HAP-1 (cell line): ENCODE results near the gene PXK.

Source experiments
- DNase-seq, 2 experiments: peaks; one replicate each; pipeline ENCODE4 v3.0.0-alpha.2; 2016 to 2020; ENCODE audit warnings: low spot score in 2 of 2
- H3K27me3 ChIP-seq: fragments of 250-450 bp; sonication (Bioruptor Pico); 2 replicates; pipeline ENCODE4 v1.5.1; 2020; ENCODE audit warnings: low read depth, mild to moderate bottlenecking, moderate library complexity
- H3K36me3 ChIP-seq: fragments of 250-450 bp; sonication (Bioruptor Pico); replicated peaks from 2 replicates; pipeline ENCODE4 v1.5.1; 2020; ENCODE audit warnings: mild to moderate bottlenecking
- H3K4me1 ChIP-seq: fragments of 250-450 bp; sonication (Bioruptor Pico); 2 replicates; pipeline ENCODE4 v1.5.1; 2020; ENCODE audit warnings: mild to moderate bottlenecking
- H3K4me3 ChIP-seq: fragments of 250-450 bp; sonication (Bioruptor Pico); 2 replicates; pipeline ENCODE4 v1.5.1; 2020; ENCODE audit warnings: mild to moderate bottlenecking, moderate library complexity
- H3K9me3 ChIP-seq: fragments of 250-450 bp; sonication (Bioruptor Pico); 2 replicates; pipeline ENCODE4 v1.5.1; 2020; ENCODE audit warnings: mild to moderate bottlenecking, moderate library complexity
- in situ Hi-C: fragments of 300-500 bp; cut with MboI; formaldehyde crosslinking; loops from 3 replicates; pipeline ENCODE4 v1.14.3; 2020; ENCODE audit warnings: low sequenced_read_pairs, inconsistent platforms, mixed read lengths

The PXK gene

GRCh38 chr3:58299839-58300516, 32.7 kb upstream of the PXK start:
- no peaks in the 10 kb centered on the region for H3K4me1 ChIP-seq
- H3K9me3 ChIP-seq, result 0 out of 2 replicates have a peak, but pooled peaks cover 2% of the 10 kb centered on the region
- DNase-seq, result no peak
- H3K4me3 ChIP-seq, result no peak overlapping the region
- peaks cover 10% of the 10 kb centered on the region; the same call in 1 of the 2 replicates for H3K27me3 ChIP-seq
- no peaks in the 10 kb centered on the region for H3K36me3 ChIP-seq
- in situ Hi-C loops, result loop anchor here (5.0 kb wide), 1 partner anchor 118 kb away; no protein-coding TSS in a partner anchor

- Histone ChIP-seq H3K36me3 (peaks cover 23% of the 10 kb centered on the region), H3K4me1 (peaks cover 6% of the 10 kb centered on the region; the same call in 1 of the 2 replicates), H3K4me3 (peak within 1 kb of the TSS; percentile 79), H3K9me3 (0 out of 2 replicates have a peak, but pooled peaks cover 2% of the 10 kb centered on the region), H3K27me3 (peaks cover 4% of the 10 kb centered on the region; the same call in 1 of the 2 replicates)
- in situ Hi-C loops, result no loop called here
- DNase-seq, result peak; percentile 92 to 97
Observed at GRCh38 chr3:58305882-58306711, 26.6 kb upstream of the PXK start, which contains the start of the genes HTD2 and RPP14. HTD2 (plus strand) TSS chr3:58306520; CDS start chr3:58317614, 11,094 bp downstream. RPP14 (plus strand) TSS chr3:58306245; CDS start chr3:58310330, 4,085 bp downstream.

GRCh38 chr3:58307639-58308215, 25.0 kb upstream of the PXK start:
- in situ Hi-C loops, result no loop called here
- H3K4me1 ChIP-seq, result peaks cover 6% of the 10 kb centered on the region; the same call in 1 of the 2 replicates
- H3K27me3 ChIP-seq, result no peaks in the 10 kb centered on the region
- H3K4me3 ChIP-seq, result peak overlapping the region; percentile 79
- H3K36me3 ChIP-seq, result peaks cover 38% of the 10 kb centered on the region
- no peaks in the 10 kb centered on the region for H3K9me3 ChIP-seq
- peak in 1 of 2 experiments; percentile 44 for DNase-seq

GRCh38 chr3:58308728-58309127, 24.0 kb upstream of the PXK start:
- DNase-seq, result peak in 1 of 2 experiments; percentile 28
- in situ Hi-C loops, result no loop called here

GRCh38 chr3:58317811-58318210, 14.9 kb upstream of the PXK start:
- Histone ChIP-seq H3K4me3 (no peak overlapping the region), H3K9me3 (no peaks in the 10 kb centered on the region), H3K36me3 (peaks cover 51% of the 10 kb centered on the region), H3K4me1 (peaks cover 3% of the 10 kb centered on the region), H3K27me3 (no peaks in the 10 kb centered on the region)
- DNase-seq, result no peak
- in situ Hi-C loops, result no loop called here

More at GRCh38 chr3:58308728-58309127, 24.0 kb upstream of the PXK start:
- Histone ChIP-seq H3K27me3 (no peaks in the 10 kb centered on the region), H3K4me3 (no peak overlapping the region), H3K9me3 (no peaks in the 10 kb centered on the region), H3K4me1 (peaks cover 6% of the 10 kb centered on the region; the same call in 1 of the 2 replicates), H3K36me3 (peaks cover 48% of the 10 kb centered on the region)

- H3K9me3 ChIP-seq, result no peaks in the 10 kb centered on the region
- no peaks in the 10 kb centered on the region for H3K27me3 ChIP-seq
- no peaks in the 10 kb centered on the region; the same call in 1 of the 2 replicates for H3K4me1 ChIP-seq
- H3K4me3 ChIP-seq, result no peak overlapping the region
- no peak for DNase-seq
- peaks cover 16% of the 10 kb centered on the region for H3K36me3 ChIP-seq
- in situ Hi-C loops, result loop anchor here (10.0 kb wide), 1 partner anchor 173 kb away; the partner anchor contains the start of gene KCTD6
Observed at GRCh38 chr3:58321791-58322190, 10.9 kb upstream of the PXK start.

GRCh38 chr3:58322793-58323192, 9.9 kb upstream of the PXK start:
- peaks cover 6% of the 10 kb centered on the region for H3K36me3 ChIP-seq
- no peaks in the 10 kb centered on the region; the same call in 1 of the 2 replicates for H3K4me1 ChIP-seq
- in situ Hi-C loops, result loop anchor here (10.0 kb wide), 1 partner anchor 172 kb away; the partner anchor contains the start of gene KCTD6
- H3K9me3 ChIP-seq, result no peaks in the 10 kb centered on the region
- no peaks in the 10 kb centered on the region for H3K27me3 ChIP-seq
- no peak for DNase-seq
- H3K4me3 ChIP-seq, result no peak overlapping the region

- no peaks in the 10 kb centered on the region for H3K9me3 ChIP-seq
- in situ Hi-C loops, result loop anchor here (10.0 kb wide), 1 partner anchor 171 kb away; the partner anchor contains the start of gene KCTD6
- no peaks in the 10 kb centered on the region for H3K27me3 ChIP-seq
- no peak for DNase-seq
- H3K4me3 ChIP-seq, result no peak overlapping the region
- peaks cover 3% of the 10 kb centered on the region for H3K36me3 ChIP-seq
- no peaks in the 10 kb centered on the region; the same call in 1 of the 2 replicates for H3K4me1 ChIP-seq
Observed at GRCh38 chr3:58323529-58324390, 8.9 kb upstream of the PXK start.

- Histone ChIP-seq H3K4me1 (no peaks in the 10 kb centered on the region; the same call in 1 of the 2 replicates), H3K4me3 (no peak overlapping the region), H3K27me3 (no peaks in the 10 kb centered on the region), H3K36me3 (peaks cover 3% of the 10 kb centered on the region), H3K9me3 (no peaks in the 10 kb centered on the region)
- DNase-seq, result no peak
- in situ Hi-C loops, result loop anchor here (5.0 to 10.0 kb wide), 2 partner anchors 93 to 170 kb away; partner anchors contain the start of gene KCTD6
Observed at GRCh38 chr3:58324391-58325390, 8.0 kb upstream of the PXK start.

- Histone ChIP-seq H3K36me3 (no peaks in the 10 kb centered on the region), H3K9me3 (no peaks in the 10 kb centered on the region), H3K4me3 (no peak overlapping the region), H3K27me3 (no peaks in the 10 kb centered on the region), H3K4me1 (peaks cover 1% of the 10 kb centered on the region)
- DNase-seq, result no peak
- in situ Hi-C loops, result loop anchor here (5.0 to 10.0 kb wide), 2 partner anchors 92 to 169 kb away; partner anchors contain the start of gene KCTD6
Observed at GRCh38 chr3:58325525-58325992, 7.1 kb upstream of the PXK start.

GRCh38 chr3:58326267-58326900, 6.3 kb upstream of the PXK start:
- in situ Hi-C loops, result loop anchor here (5.0 to 10.0 kb wide), 2 partner anchors 91 to 168 kb away; partner anchors contain the start of gene KCTD6
- peaks cover 5% of the 10 kb centered on the region for H3K4me1 ChIP-seq

More at GRCh38 chr3:58326267-58326900, 6.3 kb upstream of the PXK start:
- H3K36me3 ChIP-seq, result no peaks in the 10 kb centered on the region
- no peaks in the 10 kb centered on the region for H3K9me3 ChIP-seq
- H3K27me3 ChIP-seq, result no peaks in the 10 kb centered on the region
- no peak for DNase-seq
- no peak overlapping the region for H3K4me3 ChIP-seq
